ENCODE results near the gene XAGE2. TPM values are rescaled to one million over a fixed set of nuclear protein-coding genes. Genes with fewer than 3 reads are reported as not detected.

XAGE2 gene
- total and polyA plus RNA-seq, 2 of the 8 experiments (the other 6 are each of a cell fraction or from before 2014, with no cell fraction given), result not detected

- TF ChIP-seq EP300 (IDR thresholded peaks at IDR 0.05; ENCODE audit: borderline replicate concordance in 1 of 2, low read depth in 2 of 2, low read length in 2 of 2) (no peak), CTCF (IDR thresholded peaks at IDR 0.05; ENCODE audit: control extremely low read depth in 1 of 3, insufficient read depth in 1 of 3, low read depth in 1 of 3, low read length in 3 of 3) (no peak)
Measured at GRCh38 chrX:52415304-52415703, 46.5 kb downstream of the XAGE2 start (continued).

All from H1 (cell line).